NCI-H524 treated with DMSO at 0.1 percent for 48 hours (cell line): Measurements from ENCODE around the gene POLR2B.
"Not testable (repeated sequence)": the region's sequence is repeated elsewhere in the genome, so short reads cannot be mapped to it uniquely, and the experiment has no call there.

Experiments
- DNase-seq: peaks from one replicate; lab custom pipeline; 2025; lab: John Stamatoyannopoulos, UW

Gene POLR2B

GRCh38 chr4:56978750-56979303 is at the start of gene POLR2B:
TSS of gene POLR2B (plus strand) at chr4:56978896. CDS start at chr4:56978986, 90 bp downstream.
- DNase-seq: peak; percentile 51

- no peak for DNase-seq
These were observed 48.1 kb upstream of the POLR2B start for GRCh38 chr4:56930638-56931037.

DNA sequence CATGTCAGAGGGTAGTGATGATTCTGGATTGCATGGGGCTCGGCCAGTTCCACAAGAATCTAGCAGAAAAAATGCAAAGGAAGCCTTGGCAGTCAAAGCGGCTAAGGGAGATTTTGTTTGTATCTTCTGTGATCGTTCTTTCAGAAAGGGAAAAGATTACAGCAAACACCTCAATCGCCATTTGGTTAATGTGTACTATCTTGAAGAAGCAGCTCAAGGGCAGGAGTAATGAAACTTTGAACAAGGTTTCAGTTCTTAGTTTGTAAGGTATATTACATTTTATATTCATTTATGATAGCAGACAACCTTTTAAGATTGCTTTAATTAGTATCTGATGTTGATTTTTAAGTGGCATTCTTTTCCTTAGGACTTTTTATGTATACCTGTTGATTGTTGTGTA is 46.8 kb upstream of the POLR2B start:
- no peak for DNase-seq

- no peak for DNase-seq
These were observed 41.4 kb upstream of the POLR2B start for GRCh38 chr4:56937262-56937661.

DNA sequence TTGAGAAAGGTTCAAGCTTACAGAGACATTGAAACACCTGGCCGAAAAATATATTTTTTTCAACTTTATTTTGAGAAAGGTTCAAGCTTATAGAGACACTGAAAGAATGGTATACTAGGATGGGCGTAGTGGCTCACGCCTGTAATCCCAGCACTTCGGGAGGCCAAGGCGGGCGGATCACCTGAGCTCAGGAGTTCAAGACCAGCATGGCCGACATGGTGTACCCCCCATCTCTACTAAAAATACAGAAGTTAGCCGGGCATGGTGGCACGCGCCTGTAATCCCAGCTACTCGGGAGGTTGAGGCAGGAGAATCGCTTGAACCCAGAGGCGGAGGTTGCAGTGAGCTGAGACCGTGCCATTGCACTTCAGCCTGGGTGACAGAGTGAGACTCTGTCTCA is 38.9 kb upstream of the POLR2B start:
- not testable (repeated sequence) for DNase-seq

- no peak for DNase-seq
These were observed 38.3 kb upstream of the POLR2B start for GRCh38 chr4:56940403-56940802.

GRCh38 chr4:56940971-56941370 is 37.7 kb upstream of the POLR2B start:
- no peak for DNase-seq

DNA sequence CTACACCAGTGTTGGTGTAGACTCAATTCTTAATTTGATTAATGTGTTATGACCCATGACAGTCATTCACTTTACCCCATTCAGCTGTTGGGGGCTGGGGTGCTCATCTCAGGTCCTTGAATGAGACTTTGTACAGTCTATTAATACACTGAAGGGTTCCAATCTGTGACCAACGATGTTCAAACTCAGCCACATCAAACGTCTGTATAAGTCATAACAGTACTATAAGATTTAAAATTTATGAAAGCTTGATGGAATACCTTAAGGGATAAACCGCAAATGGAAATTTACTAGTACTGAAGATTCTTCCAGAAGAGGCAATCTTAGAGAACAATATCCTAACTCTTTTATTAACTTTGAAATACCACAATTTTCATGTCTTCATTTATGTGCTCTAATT is 37.3 kb upstream of the POLR2B start:
- DNase-seq: no peak

DNA sequence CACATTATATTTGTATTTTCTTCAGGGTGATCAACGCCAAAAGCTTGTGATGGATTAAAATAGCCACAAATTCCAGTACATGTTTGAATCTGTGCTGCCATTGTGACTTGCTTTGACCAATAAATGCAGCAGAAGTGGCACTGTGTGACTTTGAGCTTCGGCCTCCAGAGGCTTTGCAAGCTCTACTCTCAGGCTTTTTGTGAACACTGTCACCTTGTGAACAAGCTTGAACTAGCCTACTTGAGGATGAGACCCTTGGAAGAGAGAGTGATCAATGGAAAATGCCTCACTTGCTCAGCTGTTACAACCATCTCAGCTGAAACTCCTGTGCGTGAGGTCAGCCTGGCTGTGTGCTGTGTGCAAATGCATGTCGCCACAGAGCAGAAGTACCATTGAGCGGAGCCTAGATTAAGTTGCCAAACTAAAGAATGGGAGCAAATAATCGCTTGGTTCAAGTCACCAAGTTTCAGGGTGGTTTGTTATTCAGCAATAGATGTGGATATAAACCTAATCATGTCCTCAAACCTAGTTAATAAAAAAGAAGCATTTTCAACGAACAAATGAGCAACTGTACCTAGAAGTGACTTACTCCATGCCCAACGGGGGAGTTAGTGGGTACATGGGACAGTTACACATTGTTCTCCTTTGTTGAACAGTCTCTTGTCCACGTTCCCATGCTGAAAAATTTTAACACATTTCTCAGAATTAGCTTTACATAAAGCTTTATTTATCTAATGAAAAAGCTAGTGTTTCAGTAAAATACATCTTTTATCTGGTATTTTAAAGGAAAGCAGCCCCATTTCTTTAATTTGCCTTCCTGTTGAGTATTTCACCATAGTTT is 24.8 kb upstream of the POLR2B start:
- DNase-seq: no peak

DNA sequence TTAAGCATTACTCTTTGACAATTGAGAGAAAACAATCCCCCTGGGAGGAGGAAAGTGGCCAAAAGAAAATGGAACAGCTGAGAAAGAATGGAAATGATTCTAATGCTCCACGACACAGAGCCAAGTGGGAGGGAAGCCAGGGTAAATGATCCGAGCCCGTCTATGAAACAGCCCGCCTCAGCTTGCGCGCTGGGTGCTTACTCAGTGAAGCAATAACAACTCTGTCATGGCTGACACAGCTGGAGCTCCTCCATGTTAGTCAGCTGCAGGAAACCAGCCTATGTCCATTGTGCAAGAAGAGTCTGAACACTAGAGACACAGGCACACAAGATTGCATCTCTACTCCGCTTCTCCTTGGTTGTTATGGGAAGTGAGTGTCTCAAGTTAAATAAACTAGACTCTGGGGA is 20.6 kb upstream of the POLR2B start:
- DNase-seq: no peak

- DNase-seq: no peak
These were observed 19.6 kb upstream of the POLR2B start for GRCh38 chr4:56959100-56959499.

GRCh38 chr4:56961107-56961500 is 17.6 kb upstream of the POLR2B start:
- no peak for DNase-seq

DNA sequence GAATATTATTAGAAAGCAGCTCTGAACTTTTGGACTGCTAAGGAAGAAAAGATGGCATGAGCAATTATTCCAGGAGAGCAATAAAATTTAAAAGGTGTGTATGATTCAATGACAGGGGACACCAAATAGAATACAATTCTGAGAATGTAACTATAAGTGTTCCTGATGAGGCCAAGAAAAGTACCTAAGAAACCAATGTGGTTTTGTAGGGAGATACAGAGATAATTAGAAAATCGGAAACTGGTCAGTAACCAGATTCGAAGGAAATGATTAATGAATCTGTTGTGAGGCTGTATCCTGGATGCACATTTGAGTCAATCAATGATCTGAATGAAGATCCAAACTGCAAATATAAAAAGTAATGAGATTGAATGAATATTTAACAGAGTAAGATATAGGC is 7.3 kb upstream of the POLR2B start:
- no peak for DNase-seq

GRCh38 chr4:56972389-56972788 is 6.3 kb upstream of the POLR2B start:
- no peak for DNase-seq

DNA sequence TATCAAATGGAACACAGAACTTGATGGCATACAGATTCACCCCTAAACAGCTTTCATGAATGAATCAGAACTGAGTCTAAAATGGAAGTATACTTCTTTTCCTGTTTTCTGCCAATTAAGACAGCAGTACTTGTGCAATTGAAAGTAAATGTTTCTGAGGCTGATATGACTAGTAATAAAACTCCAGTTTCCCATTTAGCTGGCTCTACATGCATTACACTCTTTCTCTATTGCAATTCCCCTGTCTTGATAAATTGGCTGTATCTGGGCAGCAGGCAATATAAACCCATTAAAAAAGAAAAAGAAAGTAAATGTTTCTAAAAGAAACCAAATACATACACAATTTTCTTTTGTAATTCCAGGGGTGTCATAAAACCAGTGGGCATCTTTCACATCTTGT is 5.9 kb upstream of the POLR2B start:
- DNase-seq: no peak

GRCh38 chr4:56973336-56973735 is 5.4 kb upstream of the POLR2B start:
- DNase-seq: no peak

- DNase-seq: no peak
These were observed 2.3 kb upstream of the POLR2B start for GRCh38 chr4:56976283-56976836.

DNA sequence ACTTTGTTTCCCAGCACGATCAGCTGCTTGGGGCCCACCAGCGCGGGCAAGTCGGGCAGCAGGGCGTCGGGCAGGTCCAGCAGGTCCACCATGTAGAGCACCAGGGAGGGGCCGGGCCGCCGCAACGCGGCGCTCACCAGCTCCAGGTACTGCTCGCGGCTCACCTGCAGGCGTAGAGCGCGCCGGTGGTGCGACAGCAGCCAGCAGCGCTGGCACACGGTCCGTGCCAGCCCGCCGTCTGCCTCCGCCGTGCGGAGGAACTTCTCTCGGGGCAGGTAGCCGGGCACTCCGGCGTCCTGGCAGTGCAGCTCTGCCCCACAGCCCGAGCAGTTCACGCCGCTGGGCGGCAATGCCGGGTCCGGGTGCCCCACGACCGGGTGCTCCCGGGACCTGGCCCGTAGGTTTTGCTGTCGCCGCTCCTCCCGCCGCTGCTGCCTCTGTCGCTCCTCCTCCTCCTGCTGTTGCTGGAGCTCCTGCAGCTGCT is 1.8 kb upstream of the POLR2B start:
- no peak for DNase-seq

DNA sequence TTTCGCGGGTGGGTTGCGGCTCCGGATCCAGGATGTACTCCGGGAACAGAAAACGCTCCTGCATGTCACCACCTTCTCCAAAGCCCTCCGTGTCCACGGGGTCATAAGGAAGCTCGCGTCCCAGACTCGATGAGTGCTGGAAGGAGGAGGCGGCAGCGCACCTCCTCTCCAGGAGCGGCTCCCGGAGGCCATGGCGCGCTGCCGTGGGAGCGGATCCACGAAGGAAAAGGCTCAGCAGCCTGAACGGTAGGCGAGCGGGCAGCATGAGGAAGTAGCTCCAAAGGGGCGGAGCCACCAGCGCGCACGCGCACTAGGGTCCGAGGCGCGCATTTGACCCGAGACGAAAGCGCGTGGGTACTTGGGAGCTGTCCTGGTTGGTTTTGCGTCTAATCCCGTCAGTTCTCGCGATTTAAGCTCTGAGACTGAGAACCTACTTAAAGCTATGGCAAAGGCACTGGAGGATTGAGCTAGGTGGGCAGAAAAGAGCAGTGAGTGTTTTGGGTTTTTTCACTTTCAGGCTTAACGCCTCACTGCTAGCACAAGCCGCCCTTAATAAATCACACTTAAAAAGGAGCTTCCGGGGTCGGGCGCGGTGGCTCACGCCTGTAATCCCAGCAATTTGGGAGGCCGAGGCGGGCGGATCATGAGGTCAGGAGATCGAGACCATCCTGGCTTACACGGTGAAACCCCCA is 1.2 kb upstream of the POLR2B start, which contains the start of gene NOA1:
Gene NOA1, minus strand, starts transcription at position 286 of the 692 bp plus-strand sequence. Its CDS starts 21 bp downstream, at position 265.
- DNase-seq: peak; percentile 87

DNA sequence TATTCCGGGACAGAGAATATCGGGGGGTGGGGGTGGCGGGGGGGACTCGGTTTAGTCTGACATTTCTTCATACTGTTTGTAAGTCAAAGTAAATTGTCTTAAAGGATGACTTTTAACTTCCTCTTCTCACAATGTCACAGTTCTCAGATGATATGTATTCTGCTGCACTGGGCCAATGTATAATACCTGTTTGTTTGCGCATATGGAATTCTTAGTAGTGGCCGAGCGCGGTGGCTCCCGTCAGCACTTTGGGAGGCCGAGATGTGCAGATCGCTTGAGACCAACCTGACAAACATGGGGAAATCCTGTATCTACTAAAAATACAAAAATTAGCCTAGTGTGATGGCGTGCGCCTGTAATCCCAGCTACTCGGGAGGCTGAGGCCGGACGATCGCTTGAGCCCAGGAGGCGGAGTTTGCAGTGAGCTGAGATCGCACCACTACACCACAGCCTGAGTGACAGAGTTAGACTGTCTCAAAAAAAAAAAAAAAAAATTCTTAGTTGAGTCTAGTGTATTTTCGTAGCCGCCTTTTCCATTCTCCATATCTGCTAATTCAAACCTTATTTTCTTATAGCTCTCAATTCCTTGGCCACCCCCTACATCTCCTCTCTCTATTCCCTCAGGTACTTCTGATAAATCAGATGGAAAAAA is 851 bp downstream of the POLR2B start:
- DNase-seq: no peak

GRCh38 chr4:56981795-56982201 is 3.1 kb downstream of the POLR2B start:
- no peak for DNase-seq

GRCh38 chr4:56986192-56986591 is 7.5 kb downstream of the POLR2B start:
- DNase-seq: no peak
